Hypothalamus (tissue), 51 donors: ENCODE measurements around the gene ZNF777.
"Not testable (repeated sequence)": the region's sequence is repeated elsewhere in the genome, so short reads cannot be mapped to it uniquely, and the experiment has no call there.

ENCODE experiments used
- DNase-seq, 51 donors: peaks; one replicate each; lab custom pipeline; 2025; lab: John Stamatoyannopoulos, UW

The ZNF777 gene

GRCh38 chr7:149455175-149455950, 5.5 kb downstream of the ZNF777 start:
- DNase-seq = no peak

GRCh38 chr7:149454750-149455149, 6.1 kb downstream of the ZNF777 start:
- DNase-seq = no peak

GRCh38 chr7:149454006-149454405, 6.9 kb downstream of the ZNF777 start:
- DNase-seq = no peak

- DNase-seq = no peak
Measured at GRCh38 chr7:149450821-149451220, 10.0 kb downstream of the ZNF777 start.

GRCh38 chr7:149449897-149450296, 11.0 kb downstream of the ZNF777 start:
- no peak for DNase-seq

GRCh38 chr7:149448961-149449360, 11.9 kb downstream of the ZNF777 start:
- no peak for DNase-seq

GRCh38 chr7:149446026-149446425, 14.8 kb downstream of the ZNF777 start:
- not testable (repeated sequence) for DNase-seq

- no peak for DNase-seq
Measured at GRCh38 chr7:149444287-149444686, 16.6 kb downstream of the ZNF777 start.

GRCh38 chr7:149443523-149443922, 17.3 kb downstream of the ZNF777 start:
- DNase-seq = no peak

GRCh38 chr7:149442924-149443323, 17.9 kb downstream of the ZNF777 start:
- no peak for DNase-seq

GRCh38 chr7:149440222-149440621, 20.6 kb downstream of the ZNF777 start:
- no peak for DNase-seq

GRCh38 chr7:149436358-149436757, 24.5 kb downstream of the ZNF777 start:
- no peak for DNase-seq

GRCh38 chr7:149433124-149433523, 27.7 kb downstream of the ZNF777 start:
- no peak for DNase-seq

- no peak for DNase-seq
Measured at GRCh38 chr7:149432121-149432691, 28.7 kb downstream of the ZNF777 start.

GRCh38 chr7:149431486-149432120, 29.3 kb downstream of the ZNF777 start:
- DNase-seq = no peak

- no peak for DNase-seq
Measured at GRCh38 chr7:149430192-149430591, 30.7 kb downstream of the ZNF777 start.

GRCh38 chr7:149427893-149428292, 33.0 kb downstream of the ZNF777 start:
- no peak for DNase-seq

- peak in 9 of 51 donors; percentile 19 to 51 (median 26) for DNase-seq
Measured at GRCh38 chr7:149427096-149427680, 33.7 kb downstream of the ZNF777 start.

- DNase-seq = peak in 1 of 51 donors; percentile 4
Measured at GRCh38 chr7:149423449-149424110, 37.3 kb downstream of the ZNF777 start.

GRCh38 chr7:149422914-149423301, 38.0 kb downstream of the ZNF777 start:
- DNase-seq = peak in 2 of 51 donors; percentile 20 to 44
